Urothelium cell line (cell line): ENCODE results near the gene CBFA2T3.
A peak's percentile ranks its signal among the peaks of the same experiment; 100 is the strongest.
"Not testable (repeated sequence)": the region's sequence is repeated elsewhere in the genome, so short reads cannot be mapped to it uniquely, and the experiment has no call there.

Source experiments
- DNase-seq: peaks from one replicate; pipeline ENCODE4 v3.0.0; 2011; ENCODE audit warnings: low spot score, mixed read lengths
- FAIRE-seq: peaks from 2 replicates; lab custom pipeline; 2011; peaks lifted over from hg19 to GRCh38; lab: Jason Lieb, UNC

The CBFA2T3 gene

DNA sequence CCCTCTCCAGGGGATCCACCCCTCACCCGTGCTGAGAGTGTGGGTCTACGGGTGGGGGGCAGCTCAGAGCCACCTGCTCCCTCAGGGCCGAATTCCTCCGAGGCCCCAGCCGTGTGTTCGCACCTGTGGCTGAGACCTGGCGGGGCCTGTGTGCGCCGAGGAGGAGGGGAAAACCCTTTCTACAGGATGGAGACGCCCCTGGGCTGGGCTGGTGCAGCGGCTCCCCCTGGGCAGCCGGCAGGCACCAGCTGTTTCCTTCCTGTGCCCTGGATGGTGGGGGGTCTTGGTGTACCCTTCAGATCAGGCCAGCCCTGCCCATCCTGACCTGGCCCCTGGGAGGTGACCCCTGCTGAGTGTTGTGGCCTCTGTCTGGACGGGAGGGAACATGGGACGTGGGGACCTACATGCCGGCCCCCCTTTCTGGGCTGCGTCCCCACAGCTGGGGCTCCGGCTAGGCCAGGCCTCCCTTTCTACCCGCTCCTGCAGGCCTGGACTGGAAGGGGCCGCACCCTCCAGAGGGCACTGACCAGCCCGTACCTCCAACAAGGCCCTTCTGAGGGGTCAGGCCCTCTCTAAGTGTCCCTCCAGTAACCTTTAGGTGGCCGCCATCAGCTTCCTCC, 82.2 kb downstream of the CBFA2T3 start:
- FAIRE-seq, result no peak
- DNase-seq, result no peak

DNA sequence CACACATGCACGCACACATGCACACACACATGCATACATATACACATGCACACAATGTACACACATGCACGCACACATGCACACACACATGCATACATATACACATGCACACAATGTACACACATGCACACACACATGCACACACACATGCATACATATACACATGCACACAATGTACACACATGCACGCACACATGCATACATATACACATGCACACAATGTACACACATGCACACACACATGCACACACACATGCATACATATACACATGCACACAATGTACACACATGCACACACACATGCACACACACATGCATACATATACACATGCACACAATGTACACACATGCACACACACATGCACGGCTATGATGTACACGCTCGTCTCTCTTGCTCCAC, 82.7 kb downstream of the CBFA2T3 start:
- FAIRE-seq, DNase-seq: not testable (repeated sequence)

DNA sequence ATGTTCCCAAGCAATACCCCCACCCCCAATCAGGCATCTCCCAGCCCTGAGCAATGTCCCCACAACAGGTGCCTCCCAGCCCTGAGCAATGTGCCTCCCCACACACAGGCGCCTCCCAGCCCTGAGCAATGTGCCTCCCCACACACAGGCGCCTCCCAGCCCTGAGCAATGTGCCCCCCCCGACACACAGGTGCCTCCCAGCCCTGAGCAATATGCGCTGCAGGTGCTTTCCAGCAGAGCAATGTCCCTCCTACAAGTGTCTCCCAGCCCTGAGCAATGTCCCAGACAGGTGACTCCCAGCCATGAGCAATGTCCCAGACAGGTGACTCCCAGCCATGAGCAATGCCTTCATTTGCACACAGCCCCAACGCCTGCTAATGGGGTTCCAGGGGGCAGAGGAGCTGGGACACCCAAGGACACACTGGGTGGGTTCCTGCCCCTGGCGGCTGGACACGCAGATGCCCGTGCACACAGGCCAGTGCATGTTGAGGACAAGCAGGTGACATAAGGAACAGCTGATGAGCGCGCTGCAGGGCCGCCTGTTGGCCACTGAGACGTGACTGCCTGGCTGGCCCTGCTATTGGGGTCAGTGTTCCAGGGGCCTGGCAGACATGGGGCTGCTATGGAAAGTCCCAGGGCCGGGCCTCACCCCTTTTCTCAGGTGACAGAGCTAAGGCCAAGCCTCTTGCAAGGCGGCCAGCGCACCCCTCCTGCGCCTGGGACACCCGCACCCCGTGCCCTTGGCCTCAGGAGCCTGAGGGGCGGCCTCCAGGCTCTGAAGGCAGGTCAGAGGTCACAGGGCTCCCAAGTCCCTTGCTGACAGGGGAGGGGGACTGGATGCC, 83.7 kb downstream of the CBFA2T3 start:
- no peak for DNase-seq
- no peak for FAIRE-seq

DNA sequence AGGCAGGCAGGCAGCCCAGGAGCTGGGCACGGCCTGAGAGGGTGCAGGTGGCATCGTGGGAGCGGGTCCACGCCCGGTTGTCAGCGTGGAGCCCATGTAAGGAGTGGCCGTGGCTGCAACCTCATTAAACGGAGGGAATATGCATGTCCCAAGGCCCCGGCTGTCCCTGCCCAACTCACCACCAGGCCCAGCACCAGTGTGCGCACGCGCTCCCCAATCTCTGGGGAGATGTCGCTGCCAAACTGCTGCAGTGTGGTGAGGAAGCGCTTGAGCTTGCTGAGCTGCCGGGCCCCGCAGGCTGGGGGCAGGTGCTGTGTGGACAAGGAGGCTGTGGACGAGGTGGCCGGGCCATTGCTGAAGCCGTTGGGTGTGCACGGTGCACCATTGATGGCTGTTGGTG, 84.9 kb downstream of the CBFA2T3 start:
- no peak for FAIRE-seq
- no peak for DNase-seq

DNA sequence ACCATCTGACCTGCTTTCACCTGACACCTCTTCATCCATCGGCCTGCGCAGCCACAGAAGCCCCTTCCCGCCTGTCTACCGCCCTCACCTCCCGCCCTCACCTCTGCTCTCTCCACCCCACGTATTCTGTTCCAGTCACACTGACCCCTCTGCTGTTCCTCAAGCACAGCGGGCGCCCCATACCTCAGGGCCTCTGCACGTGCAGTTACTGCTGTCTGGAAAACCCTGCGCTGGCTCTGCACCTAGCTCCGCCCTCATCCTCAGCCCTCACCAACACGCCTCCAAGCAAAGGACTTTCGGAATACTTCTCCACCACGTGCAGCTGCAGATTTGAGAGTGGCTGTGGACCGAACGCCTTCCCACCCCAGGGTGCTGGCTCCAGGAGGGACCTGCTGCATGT, 85.9 kb downstream of the CBFA2T3 start:
- FAIRE-seq (peak; percentile 44), DNase-seq (peak; percentile 32)

DNA sequence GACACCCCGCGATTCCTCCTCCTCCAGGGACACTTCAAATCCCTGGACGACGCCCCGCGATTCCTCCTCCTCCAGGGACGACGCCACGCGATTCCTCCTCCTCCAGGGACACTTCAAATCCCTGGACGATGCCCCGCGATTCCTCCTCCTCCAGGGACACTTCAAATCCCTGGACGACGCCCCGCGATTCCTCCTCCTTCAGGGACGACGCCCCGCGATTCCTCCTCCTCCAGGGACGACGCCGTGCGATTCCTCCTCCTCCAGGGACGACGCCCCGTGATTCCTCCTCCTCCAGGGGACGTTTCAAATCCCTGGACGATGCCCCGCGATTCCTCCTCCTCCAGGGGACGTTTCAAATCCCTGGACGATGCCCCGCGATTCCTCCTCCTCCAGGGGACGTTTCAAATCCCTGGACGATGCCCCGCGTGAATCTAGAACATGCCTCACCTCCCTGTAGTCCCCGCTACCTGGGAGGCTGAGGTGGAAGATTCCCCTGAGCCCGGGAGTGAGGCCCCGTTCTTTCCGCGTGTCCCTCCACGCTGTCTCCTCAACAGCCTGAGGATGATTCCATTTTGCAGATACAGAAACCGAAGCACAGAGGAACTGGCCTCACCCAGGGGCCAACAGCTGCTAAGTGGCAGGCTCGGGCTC, 87.2 kb downstream of the CBFA2T3 start:
- DNase-seq, FAIRE-seq: not testable (repeated sequence)

DNA sequence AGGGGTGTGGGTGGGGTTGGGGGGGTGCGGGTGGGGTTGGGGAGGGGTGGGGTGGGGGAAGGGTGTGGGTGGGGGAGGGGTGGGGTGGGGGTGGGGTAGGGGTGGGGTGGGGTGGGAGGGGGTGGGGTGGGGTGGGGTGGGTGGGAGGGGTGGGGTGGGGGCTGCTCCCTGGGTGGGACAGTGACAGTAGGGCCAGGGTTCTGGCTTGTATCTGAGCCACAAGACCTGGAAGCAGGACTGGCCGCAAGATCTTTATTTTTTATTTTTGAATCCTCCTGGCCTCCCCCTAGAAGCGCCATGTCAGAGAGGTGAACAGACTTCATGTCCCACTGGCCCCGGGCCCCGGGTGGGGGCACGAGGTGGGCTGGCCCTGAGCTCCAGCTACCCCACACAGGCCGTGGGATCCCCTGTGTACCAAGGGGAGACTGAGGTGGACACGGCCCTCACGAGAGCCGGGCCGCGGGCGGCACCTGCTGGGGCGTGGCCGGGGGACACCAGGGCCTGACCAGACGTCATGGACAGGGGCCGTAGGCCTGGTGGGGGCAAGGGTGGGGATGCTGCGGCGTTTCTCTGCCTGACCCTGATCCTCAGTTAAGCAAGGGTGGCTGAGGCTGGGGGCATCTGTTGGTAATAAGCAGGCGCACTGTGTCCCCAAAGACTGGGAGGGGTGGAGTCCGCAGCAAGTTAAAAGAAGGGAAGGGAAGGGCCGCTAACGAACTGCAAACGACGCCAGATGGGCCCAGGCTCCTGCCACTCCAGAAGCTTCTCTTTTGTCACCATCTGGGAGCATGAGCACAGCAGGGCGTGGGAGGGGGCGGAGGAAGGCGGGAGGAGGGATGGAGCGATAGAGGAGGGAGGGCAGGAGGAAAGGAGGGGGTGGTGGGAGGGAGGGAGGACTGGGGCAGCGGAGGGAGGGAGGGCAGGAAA, 88.3 kb downstream of the CBFA2T3 start:
- peak; percentile 48 for DNase-seq
- peak; percentile 58 for FAIRE-seq

DNA sequence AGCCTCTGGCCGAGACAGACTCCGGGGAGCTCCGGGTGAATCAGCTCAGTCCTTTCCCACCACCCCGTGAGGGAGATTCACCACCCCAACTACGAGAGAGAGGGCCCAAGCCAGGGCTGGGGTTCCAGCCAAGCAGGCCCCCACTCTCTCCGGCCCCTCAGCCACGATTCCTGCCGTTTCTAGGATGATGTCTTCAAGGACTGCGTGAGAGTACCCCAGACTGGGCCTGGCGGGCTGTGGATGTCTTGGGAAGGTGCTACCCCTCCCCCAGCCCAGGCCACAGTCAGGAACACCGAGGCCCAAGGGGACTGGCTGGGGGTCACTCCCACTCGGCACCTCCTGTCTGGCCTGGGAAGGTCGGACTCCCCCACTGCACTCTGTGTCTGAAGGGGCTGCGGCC, 89.0 kb downstream of the CBFA2T3 start:
- no peak for FAIRE-seq
- DNase-seq, result no peak

DNA sequence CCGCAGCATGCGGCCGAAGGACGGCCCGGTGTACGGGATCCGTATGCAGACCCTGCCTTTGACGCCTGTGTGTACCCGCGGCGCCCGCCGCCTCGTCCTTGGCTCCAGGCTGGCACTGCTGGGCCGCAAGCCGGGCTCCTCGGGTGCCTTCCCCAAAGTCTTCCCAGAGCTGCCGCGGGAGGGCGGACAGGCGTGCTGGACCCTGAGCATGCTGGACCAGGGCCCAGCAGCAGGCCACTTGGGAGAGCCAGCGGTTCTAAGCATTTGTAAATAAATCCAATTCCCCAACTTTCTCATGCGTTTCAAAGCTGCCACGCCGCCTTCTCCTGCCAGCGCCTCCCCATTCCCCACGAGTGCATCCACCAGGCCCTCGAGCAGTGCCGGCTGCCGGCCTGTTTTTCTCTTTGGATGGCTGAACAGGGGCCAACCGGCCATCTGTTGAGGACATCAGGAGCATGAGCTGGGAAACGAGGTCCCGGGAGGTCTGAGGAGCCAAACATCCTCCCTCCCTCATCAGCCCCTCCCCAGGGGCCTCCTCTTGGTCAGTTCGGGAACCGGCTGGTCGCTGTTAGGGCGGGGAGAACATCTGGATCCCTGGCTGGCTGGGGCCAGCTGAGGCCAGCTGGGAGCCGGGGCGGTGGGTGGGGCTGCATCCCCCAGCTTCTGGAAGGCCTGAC, 90.0 kb downstream of the CBFA2T3 start:
- FAIRE-seq, result no peak
- DNase-seq, result no peak

DNA sequence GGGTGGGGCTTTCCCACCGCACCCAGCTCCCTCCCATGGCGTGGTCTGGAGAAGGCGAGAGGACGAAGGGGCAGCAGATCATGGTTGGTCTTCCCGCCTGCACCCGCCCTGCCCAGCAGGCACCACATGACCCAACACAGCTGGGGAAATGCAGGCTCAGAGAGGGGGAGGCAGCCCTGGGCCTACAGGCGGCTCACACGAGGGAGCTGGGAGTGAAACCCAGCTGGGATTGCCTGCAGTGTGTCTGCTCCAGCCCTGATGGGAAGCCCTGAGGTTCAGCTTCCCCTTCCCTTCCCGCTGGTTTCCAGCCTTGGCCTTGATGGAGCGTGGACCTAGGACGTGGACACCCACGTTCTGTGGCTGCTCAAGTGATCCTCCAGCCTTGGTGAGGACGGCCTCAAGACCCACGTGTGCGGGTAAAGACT, 90.6 kb downstream of the CBFA2T3 start:
- FAIRE-seq (no peak), DNase-seq (no peak)

DNA sequence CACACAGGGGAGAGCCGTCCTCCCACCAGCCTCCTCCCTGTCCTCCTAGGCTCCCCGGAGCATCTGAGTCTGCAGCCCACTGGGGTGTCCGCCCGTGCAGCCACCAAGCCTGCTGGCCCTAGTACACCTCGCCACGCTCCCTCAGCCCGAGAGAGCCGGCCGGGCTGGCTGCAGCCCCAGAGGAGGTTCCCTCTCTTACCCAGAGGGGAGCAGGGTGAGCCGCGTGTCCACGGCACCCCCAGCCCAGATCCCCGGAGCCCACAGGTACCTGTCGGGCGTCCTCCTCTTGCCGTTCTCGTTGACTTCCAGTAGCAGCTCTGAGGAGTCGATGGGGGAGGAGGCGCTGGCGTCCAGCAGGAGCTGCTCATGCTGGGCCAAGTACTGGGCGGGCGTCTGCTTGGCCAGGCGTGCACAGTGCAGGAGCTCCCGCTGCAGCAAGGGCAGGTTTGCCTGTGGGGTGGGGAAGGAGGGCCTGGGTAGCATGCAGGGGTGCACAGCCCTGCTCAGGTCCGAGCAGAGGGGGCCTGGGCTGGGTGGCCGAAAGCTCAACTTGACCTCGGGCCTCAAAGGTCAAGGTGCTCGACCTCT, 91.2 kb downstream of the CBFA2T3 start:
- no peak for DNase-seq
- FAIRE-seq, result no peak

DNA sequence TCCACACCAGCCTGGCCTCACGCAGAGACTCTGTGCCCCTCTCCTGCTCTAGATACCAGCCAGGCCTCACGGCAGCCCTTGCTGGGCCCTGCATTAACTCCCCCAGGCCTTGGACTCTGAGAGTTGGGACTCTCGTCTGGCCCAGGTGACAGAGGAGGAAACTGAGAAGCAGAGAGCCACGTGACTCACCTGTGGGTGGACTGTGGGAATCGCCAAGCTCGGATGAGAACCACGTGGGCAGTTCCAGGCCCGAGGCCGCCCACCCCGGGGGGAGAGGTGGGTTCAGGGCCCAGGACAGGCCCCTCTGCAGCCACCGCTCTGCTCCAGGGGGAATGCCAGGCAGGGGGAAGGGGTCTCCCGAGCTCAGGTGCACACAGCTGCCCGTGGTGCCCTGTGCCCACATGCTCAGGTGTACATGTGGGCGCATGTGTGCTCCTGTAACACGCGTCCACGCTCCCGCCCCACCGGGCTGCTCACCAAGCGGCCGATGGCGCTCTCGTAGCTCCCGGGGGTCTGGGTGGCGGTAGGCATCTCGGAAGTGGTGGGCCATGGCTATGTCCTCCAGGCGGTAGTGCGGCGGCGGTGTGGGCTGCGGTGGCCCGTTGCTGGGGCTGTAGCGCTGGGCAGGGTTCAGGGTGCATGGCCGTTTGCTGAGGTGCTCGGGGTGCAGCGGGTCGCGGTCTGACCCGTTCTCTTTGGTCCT, 92.3 kb downstream of the CBFA2T3 start:
- no peak for FAIRE-seq
- no peak for DNase-seq

DNA sequence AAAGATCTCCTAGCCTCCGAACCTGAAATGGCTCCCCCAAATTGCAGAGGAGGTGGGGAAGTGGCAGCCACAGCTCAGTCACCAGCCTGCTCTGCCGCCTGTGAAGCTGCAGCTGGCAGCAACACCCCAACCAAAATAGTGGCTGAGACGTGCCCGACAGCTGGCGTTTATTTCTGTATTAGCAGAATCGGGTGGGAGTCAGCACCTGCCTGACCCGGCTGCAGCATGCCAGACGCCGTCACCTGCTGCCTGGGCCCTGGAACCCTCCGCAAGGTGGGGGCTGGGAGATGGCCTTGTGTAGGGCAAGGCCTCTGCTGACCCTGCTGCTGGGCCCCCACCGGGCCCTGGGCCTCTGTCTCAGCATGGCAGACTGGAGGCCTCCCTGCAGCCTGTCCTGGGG, 93.1 kb downstream of the CBFA2T3 start:
- DNase-seq (no peak), FAIRE-seq (no peak)

DNA sequence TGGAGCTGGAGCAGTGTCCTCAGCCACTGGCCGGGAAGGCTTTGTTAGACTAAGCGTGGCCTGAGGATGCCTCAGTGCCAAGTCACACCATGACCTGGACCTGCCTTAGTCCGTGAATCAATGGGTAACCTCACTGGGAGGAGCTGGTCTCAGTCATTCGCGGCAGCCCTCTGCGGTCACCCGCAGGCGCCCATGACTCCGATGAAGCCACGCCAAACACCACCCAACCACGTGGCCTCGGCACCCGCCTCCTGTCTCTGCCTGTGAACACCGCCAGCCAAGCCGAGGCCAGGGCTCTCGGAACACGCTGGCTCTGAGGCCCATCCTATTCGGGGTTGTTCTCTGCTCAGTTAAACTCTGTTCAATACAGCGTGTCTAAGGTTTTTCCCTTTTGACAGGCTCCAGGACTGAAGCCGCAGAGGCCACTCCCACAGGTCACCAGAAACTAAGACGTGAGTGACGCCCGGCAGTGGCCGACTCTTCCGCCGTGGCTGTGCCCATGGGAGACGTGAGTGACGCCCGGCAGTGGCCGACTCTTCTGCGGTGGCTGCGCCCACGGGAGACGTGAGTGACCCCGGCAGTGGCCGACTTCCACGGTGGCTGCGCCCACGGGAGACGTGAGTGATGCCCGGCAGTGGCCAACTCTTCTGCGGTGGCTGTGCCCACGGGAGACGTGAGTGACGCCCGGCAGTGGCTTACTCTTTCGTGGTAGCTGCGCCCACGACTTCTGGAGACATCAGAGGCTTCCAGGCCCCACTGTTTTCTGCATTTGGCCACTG, 93.7 kb downstream of the CBFA2T3 start:
- FAIRE-seq (no peak), DNase-seq (no peak)

DNA sequence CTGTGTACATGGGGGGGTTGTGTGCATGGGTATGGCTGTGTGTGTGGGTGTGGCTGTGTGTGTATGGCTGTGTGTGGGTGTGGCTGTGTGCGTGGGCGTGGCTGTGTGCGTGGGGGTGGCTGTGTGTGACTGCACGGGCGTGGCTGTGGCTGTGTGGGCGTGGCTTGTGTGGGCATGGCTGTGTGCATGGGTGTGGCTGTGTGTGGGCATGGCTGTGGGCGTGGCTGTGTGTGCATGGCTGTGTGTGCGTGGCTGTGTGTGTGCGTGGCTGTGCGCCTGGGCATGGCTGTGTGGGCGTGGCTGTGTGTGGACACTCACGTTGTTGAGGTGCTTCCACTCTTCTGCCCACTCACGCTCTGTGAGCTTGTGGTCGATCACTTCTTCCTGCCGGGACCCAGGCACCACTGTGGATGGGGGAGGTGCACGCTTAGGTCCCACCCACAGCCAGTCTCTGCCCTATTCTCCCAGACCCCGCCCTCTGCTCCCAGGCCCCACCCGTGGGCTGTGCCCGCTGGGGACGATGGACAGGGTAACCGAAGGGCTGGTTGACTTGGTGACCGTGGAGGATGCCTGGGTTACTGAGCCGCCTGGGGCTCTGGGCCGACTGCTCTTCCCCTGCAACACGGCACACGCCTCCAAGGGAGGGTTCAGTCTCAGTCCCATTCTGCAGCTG, 94.5 kb downstream of the CBFA2T3 start:
- FAIRE-seq, result peak; percentile 95
- DNase-seq, result no peak

DNA sequence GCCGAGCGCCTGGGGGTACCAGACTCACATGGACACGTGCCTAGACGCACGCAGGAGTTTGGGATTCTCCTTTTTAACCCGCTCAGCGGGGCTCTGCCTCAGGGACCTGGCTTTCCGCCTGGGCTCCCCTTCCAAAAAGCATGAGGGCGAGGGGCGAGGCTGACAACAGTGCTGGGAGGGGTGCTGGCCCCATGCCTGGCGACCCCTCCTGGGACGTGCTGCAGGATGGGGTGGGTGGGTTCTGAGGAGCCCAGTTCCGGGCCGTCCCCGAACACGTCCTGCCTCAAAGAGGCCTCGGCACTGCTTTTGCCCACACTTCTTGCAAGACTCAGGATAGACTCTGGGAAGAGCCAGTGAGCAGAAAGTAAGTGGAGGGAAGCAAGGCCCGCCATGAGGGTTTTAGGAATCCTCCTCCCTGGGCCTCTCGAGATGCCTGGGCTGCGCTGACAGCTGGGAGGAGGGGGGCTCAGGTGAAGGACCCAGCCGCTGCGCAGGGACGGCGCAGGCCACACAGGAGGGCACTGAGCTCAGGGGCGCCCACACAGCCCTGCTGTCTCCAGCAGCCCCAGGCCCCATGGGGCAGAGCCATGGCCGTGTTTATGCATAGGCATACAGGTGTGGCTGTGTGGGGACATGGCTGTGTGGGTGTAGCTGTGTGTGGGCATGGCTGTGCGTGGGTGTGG, 95.2 kb downstream of the CBFA2T3 start:
- DNase-seq, result no peak
- FAIRE-seq, result no peak

DNA sequence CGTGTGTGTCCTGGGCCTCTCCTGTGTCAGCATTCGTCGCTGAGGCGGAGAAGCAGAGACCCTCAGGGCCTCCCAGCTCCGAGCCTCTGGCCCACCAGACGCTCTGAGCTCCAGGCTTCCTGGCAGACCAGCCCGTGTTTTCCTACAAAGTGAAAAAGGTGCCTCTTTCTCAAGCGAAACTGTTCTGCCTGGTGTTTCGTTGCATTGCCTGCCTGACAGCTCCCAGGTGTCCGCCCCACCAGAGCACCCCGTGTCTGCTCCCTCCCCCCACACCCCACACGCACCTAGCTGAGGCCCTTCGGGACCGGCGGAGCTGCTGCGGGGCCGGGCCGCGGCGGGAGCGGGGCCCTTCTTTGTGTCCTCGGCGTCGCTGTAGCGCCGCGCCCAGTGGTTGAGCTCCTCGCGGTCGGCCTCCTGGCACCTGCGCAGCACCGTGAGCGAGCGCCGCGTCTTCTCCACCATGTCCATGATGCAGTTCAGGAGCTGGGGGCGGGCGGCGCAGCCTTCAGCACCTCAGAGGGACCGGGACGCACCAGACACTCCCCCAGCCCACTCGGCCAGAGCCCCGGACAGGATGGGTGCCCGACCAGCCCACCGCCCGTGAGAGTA, 95.9 kb downstream of the CBFA2T3 start:
- DNase-seq, result no peak
- FAIRE-seq, result no peak
